Aorta (tissue), 5 donors: ENCODE measurements around the gene C2orf81. TPM values are rescaled to one million over a fixed set of nuclear protein-coding genes. Genes with fewer than 3 reads are reported as not detected.

Experiments used
- ATAC-seq: fragments of 200-7000 bp; cut with Tn5 transposase; one replicate; pipeline ENCODE4 v1.9.1; 2022; ENCODE audit warnings: moderate library complexity; ENCODE audit not compliant: low FRiP score
- DNase-seq, 2 donors: peaks; one replicate each; pipeline ENCODE4 v3.0.0-alpha.2; 2020
- H3K27ac ChIP-seq, 2 donors: one replicate each; pipeline ENCODE4 v1.5.1; 2013; ENCODE audit warnings: low read length in 2 of 2, mild to moderate bottlenecking in 2 of 2, moderate library complexity in 2 of 2, control low read depth in 1 of 2, inconsistent platforms in 1 of 2, low read depth in 1 of 2
- H3K27me3 ChIP-seq, 2 donors: one replicate each; pipeline ENCODE4 v1.6.1; 2013; ENCODE audit warnings: control low read depth in 1 of 2, low read length in 1 of 2, mild to moderate bottlenecking in 1 of 2, moderate library complexity in 1 of 2; ENCODE audit not compliant: insufficient read depth in 2 of 2, control insufficient read depth in 1 of 2
- H3K36me3 ChIP-seq, 2 donors: one replicate each; pipeline ENCODE4 v1.6.1; 2013; ENCODE audit warnings: control low read depth in 1 of 2, low read length in 1 of 2, mild to moderate bottlenecking in 1 of 2; ENCODE audit not compliant: insufficient read depth in 2 of 2, control insufficient read depth in 1 of 2
- H3K4me1 ChIP-seq, 2 donors: one replicate each; pipeline ENCODE4 v1.6.1; 2013; ENCODE audit warnings: low read length in 2 of 2, control low read depth in 1 of 2, mild to moderate bottlenecking in 1 of 2, moderate library complexity in 1 of 2; ENCODE audit not compliant: insufficient read depth in 2 of 2, control insufficient read depth in 1 of 2
- H3K4me3 ChIP-seq, 2 donors: one replicate each; pipeline ENCODE4 v1.5.1; 2013; ENCODE audit warnings: low read length in 2 of 2, control low read depth in 1 of 2, mild to moderate bottlenecking in 1 of 2
- H3K9me3 ChIP-seq: one replicate; pipeline ENCODE4 v1.6.1; 2013; ENCODE audit warnings: mild to moderate bottlenecking, low read length; ENCODE audit not compliant: control insufficient read depth
- WGBS, 2 donors: extraction: QIAGEN DNeasy Blood & Tissue Kit; methylation state at CpG; one replicate each; pipeline ENCODE4 v1.1.7; 2013; 5-methylcytosine and 5-hydroxymethylcytosine counted together
- intact Hi-C, 2 donors: fragments of 100-400 bp; cut with DNase I; formaldehyde crosslinking; loops; one replicate each; pipeline versions ENCODE4 v1.14.2 to v1.15.0; 2022
- polyA plus RNA-seq, 2 donors: library from polyadenylated mRNA; stranded (reverse); fragments of 200-250 nt; gene quantifications; one replicate each; pipeline ENCODE4 v1.2.3, GENCODE V29; 2013
- total RNA-seq, 2 donors: library from RNA; stranded (reverse); fragmentation: NEBNext Ultra II Directional; extraction: Animal tissue kit (Norgen Biotek cat#: 25700); gene quantifications; one replicate each; pipeline ENCODE4 v1.2.1, GENCODE V29; 2021
- donor health status: healthy with polysubstance abuse.
- donor health status: Bipolar disorder and iron deficiency.
- donor health status: DM: no; HTN: no; CAD: no.
- donor health status: DM: no; HTN: no; CAD: no.
- donor health status: DM: yes; HTN: yes; CAD: no.

Gene C2orf81
- total and polyA plus RNA-seq, 4 donors = 1.3 to 4.5 (median 2.2) TPM

DNA sequence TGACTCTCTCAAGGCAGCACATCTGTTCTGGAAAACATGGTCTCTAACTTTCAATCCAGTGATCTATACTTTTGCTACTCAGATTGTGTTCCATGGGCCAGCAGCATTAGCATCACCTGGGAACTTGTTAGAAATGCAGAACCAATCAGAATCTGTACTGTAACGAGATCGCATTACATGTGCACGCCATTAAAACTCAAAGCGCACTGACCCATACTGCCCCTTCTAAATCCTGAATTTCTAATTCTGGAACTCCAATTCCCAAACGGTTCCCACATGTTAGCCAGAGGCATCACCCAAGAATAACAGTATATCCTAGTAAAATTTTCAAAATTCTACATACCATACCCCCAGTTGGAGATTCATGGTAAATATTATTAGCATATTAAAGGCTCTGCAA, 30.8 kb downstream of the C2orf81 start:
- H3K4me1 ChIP-seq = peaks cover 3 to 7% of the 10 kb centered on the region in 2 donors
- intact Hi-C loops = no loop called here
- 24 to 27% methylated on average over 5 of the region's 5 CpGs for WGBS, 2 donors
- no peak for DNase-seq
- H3K27me3 ChIP-seq = no peaks in the 10 kb centered on the region
- no peak for ATAC-seq
- H3K36me3 ChIP-seq = no peaks in the 10 kb centered on the region
- H3K27ac ChIP-seq = no peak overlapping the region
- peak overlapping the region; percentile 89 to 98 for H3K4me3 ChIP-seq
- H3K9me3 ChIP-seq = no peaks in the 10 kb centered on the region

DNA sequence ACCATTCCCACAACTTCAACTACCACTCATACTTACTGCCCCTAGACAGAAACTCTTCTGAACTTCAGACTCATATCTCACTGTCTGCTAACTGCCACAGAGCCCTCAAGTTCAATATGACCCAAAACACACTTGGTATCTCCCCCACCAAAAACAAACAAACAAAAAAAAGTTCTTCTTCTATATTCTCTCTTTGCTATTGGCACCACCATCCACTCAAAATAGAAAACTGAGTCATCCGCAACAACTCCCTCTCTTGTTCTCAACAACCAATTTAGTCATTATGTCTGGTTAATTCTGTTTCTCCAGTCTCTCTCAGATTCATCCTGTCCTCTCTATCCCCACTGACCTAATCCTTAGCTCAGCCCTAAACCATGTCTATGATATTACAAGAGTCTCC, 34.1 kb downstream of the C2orf81 start:
- intact Hi-C loops = no loop called here

DNA sequence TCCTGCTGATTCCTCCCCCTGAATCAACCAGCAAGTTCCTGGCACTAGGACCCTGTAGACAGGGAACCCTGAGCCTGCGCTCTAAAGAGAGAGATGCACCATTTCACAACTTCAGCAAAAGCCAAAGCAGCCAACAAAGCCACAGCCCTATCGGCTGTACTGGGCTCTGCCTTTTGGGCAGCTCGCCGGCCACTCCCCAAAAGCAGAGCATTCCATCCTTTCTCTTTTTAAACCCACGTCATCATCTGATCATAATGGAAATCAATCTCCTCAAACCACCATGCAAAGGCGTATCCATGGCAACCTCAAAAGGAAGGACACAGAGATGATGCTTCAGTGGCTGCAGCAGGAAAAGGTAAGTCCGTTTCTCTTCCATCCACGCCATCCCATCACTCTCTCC, 36.0 kb downstream of the C2orf81 start:
- peaks cover 0 to 2% of the 10 kb centered on the region in 2 donors for H3K36me3 ChIP-seq
- H3K4me1 ChIP-seq = peaks cover 7 to 11% of the 10 kb centered on the region in 2 donors
- H3K27me3 ChIP-seq = no peaks in the 10 kb centered on the region
- no peak for DNase-seq
- WGBS, 2 donors = 82 to 85% methylated on average over 8 of the region's 8 CpGs
- ATAC-seq = no peak
- no peaks in the 10 kb centered on the region for H3K9me3 ChIP-seq
- intact Hi-C loops = no loop called here
- H3K27ac ChIP-seq = peak overlapping the region in 1 of 2 donors; percentile 25
- no peak overlapping the region for H3K4me3 ChIP-seq

More for the DNA sequence above, 34.1 kb downstream of the C2orf81 start:
- WGBS, 2 donors = 69 to 90% methylated on average over 1 of the region's 1 CpG
- peaks cover 7 to 10% of the 10 kb centered on the region in 2 donors for H3K4me1 ChIP-seq
- peaks cover 0 to 2% of the 10 kb centered on the region in 2 donors for H3K36me3 ChIP-seq
- H3K27ac ChIP-seq = no peak overlapping the region
- DNase-seq (no peak), ATAC-seq (no peak)
- no peaks in the 10 kb centered on the region for H3K9me3 ChIP-seq
- H3K27me3 ChIP-seq = no peaks in the 10 kb centered on the region
- H3K4me3 ChIP-seq = no peak overlapping the region

DNA sequence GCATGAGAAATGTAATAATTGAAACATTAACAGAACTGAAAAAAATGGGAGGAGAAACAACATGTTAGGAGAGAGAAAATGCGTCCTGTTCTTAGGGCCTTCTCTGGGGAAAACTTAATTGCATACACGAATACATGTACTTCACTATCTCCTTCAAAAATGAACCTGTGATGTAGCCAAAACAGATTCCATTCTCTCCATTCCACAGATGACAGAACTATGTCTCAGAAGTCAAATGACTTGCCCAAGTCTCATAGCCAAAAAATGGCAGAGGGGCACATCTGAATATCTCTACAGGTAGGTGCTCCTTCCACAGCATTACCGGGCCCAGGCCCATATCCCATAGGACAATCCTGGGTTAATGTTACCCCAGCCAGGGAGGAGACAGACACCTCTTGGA, 37.4 kb downstream of the C2orf81 start:
- ATAC-seq (no peak), DNase-seq (no peak)
- intact Hi-C loops = no loop called here
- Histone ChIP-seq H3K4me3 (no peak overlapping the region), H3K27me3 (no peaks in the 10 kb centered on the region), H3K4me1 (peaks cover 7 to 13% of the 10 kb centered on the region in 2 donors), H3K36me3 (peaks cover 0 to 2% of the 10 kb centered on the region in 2 donors), H3K9me3 (no peaks in the 10 kb centered on the region), H3K27ac (peak overlapping the region in 1 of 2 donors; percentile 38)
- WGBS, 2 donors = 57 to 62% methylated on average over 3 of the region's 3 CpGs

DNA sequence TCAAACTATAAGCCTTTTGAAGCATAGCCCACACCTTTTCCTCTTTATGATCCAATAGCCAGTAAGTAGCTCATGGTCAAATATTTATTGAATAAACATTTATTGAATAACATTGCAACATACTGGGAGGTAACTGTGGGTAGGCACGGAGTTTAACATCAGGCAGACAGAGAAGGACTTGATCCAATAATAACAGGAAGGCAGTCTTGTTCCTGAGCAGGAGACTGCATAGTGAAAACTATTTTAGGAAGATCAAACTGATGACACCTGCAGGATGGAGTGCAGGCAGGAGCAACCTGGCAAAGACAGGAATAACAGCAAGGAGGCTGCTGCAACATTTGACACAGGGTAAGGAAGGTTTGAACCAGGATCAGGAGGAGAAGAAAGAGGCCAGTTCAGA, 38.2 kb downstream of the C2orf81 start:
- intact Hi-C loops = no loop called here
- H3K36me3 ChIP-seq = peaks cover 0 to 2% of the 10 kb centered on the region in 2 donors
- H3K27me3 ChIP-seq = no peaks in the 10 kb centered on the region
- DNase-seq = no peak
- ATAC-seq = peak; percentile 57
- WGBS, 2 donors = 0 to 2% methylated on average over 1 of the region's 1 CpG
- H3K9me3 ChIP-seq = no peaks in the 10 kb centered on the region
- no peak overlapping the region for H3K4me3 ChIP-seq
- H3K27ac ChIP-seq = peak overlapping the region; percentile 51 to 80
- H3K4me1 ChIP-seq = peaks cover 7 to 12% of the 10 kb centered on the region in 2 donors

DNA sequence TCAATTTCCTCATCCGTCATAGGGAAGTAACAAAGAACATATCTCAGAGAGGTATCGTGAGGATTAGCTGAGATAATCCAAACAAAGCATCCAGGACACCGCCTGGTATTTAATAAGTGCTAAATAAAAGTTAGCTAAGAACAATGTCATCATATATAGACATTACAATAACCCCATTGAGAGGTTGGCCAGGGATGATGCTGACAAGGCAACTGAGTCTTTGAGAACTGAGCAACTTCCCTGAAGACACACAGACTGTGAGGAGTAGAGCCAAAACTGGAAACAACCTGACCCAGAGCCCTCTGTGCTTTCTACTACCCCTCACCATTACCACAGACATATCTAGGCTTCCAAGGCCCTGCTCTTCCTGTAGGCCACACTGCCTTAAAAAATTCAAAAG, 39.7 kb downstream of the C2orf81 start:
- DNase-seq = no peak
- peaks cover 5 to 7% of the 10 kb centered on the region in 2 donors for H3K4me1 ChIP-seq
- H3K27me3 ChIP-seq = no peaks in the 10 kb centered on the region
- no peaks in the 10 kb centered on the region for H3K9me3 ChIP-seq
- H3K27ac ChIP-seq = no peak overlapping the region
- ATAC-seq = no peak
- H3K4me3 ChIP-seq = no peak overlapping the region
- intact Hi-C loops = no loop called here
- WGBS, 2 donors = 96 to 98% methylated on average over 3 of the region's 3 CpGs
- H3K36me3 ChIP-seq = peaks cover 0 to 2% of the 10 kb centered on the region in 2 donors

DNA sequence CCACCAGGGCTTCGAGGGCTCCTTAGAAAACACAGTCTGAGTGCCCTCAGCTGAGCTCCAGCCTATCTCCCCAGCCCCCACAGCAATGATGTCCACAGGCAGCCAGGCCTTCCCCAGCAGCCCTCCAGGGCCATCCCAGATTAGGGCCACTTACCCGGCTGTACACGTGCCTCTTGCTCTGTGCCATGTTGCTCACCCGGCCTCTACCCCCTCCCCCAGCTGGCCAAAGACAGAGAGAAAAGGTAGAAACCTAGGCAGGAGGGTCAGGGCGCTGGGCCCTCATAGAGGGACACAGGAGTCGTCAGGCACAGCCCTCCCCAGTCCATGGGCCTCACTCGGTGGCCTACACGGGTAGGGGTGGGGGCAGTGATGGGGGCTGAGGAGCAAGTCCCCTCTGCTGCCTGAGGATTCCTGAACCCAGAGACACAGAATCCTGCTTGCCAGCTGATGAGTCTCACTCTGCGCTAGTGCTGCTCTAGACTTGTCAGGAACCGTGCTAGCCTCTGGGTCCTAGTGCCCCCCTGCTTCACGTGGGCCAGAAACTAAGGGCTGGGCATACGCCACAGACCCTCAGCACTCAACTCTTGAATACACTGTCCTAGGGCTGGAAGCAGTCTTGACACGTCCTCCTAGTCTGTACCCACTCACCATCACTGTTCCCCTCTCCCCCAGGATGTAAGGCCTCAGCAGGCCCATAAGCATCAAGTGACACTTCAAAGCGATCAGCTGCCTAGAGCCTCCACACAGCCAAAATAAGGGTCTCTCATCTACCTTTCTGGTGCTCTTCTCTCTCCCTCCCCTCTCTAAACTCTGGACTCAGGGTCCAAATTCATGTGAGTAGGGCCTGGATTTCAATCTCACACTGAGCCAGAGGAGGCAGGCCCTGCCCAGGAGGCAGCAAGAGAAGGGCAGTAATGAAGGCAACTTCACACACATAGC, 41.3 kb downstream of the C2orf81 start, which contains the start of gene DCTN1:
Gene DCTN1 (minus strand): TSS at position 461 of the 939 bp plus-strand sequence. CDS start 274 bp downstream, at position 187.
- peak; percentile 76 for ATAC-seq
- peak; percentile 62 to 82 for DNase-seq
- Histone ChIP-seq H3K36me3 (no peaks in the 10 kb centered on the region), H3K9me3 (no peaks in the 10 kb centered on the region), H3K27ac (no peak within 1 kb of the TSS), H3K4me1 (peaks cover 5 to 7% of the 10 kb centered on the region in 2 donors), H3K4me3 (peak within 1 kb of the TSS in 1 of 2 donors; percentile 27), H3K27me3 (no peaks in the 10 kb centered on the region)
- intact Hi-C loops = no loop called here
- WGBS, 2 donors = 13 to 18% methylated on average over 14 of the region's 14 CpGs

DNA sequence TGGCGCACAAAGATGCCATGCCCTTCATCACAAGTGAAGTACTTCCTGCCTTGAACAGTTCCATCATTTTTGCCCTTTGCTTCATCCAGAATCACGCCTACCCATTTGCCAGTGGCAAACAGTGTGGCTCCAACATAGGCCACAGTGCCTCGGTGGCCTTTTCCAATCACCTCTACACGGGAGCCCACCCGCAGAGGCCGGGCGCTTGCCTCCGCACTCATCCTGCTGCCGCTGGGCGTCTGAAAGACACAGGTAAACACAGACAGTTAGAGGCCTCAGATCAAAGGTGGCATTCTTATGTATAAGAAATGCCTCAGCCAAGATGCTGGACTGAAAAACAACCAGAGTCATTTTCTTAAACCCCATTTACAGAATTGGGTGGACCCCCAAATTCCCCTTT, 43.4 kb downstream of the C2orf81 start:
- 91% methylated on average over 10 of the region's 10 CpGs for WGBS, 2 donors
- no peaks in the 10 kb centered on the region for H3K9me3 ChIP-seq
- ATAC-seq (no peak), DNase-seq (no peak)
- H3K4me1 ChIP-seq = peaks cover 0 to 3% of the 10 kb centered on the region in 2 donors
- no peak overlapping the region for H3K4me3 ChIP-seq
- no peak overlapping the region for H3K27ac ChIP-seq
- no peaks in the 10 kb centered on the region for H3K27me3 ChIP-seq
- intact Hi-C loops = no loop called here
- no peaks in the 10 kb centered on the region for H3K36me3 ChIP-seq

DNA sequence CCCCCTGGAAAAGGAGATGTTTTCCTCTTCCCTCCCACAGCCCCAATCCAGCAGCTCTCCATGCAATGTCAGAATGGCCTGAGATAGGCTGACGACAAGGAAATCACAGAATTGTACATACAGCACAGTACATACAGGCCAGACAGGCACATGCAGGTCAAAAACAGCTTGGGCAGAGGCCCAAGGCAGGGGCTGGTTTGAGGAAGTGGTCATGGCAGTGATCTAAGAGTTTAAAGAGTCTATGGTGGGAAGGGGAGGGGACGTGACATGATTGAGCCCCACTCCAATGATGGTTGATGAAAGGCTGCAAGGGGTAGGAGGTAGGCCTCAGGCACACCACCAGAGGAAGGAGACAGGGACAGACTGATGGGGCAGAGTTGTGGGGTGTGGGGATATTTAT, 45.6 kb downstream of the C2orf81 start:
- no peak overlapping the region for H3K4me3 ChIP-seq
- H3K36me3 ChIP-seq = no peaks in the 10 kb centered on the region
- no peaks in the 10 kb centered on the region for H3K9me3 ChIP-seq
- DNase-seq (no peak), ATAC-seq (no peak)
- WGBS, 2 donors = 89 to 90% methylated on average over 2 of the region's 2 CpGs
- peaks cover 0 to 3% of the 10 kb centered on the region in 2 donors for H3K4me1 ChIP-seq
- no peak overlapping the region for H3K27ac ChIP-seq
- no peaks in the 10 kb centered on the region for H3K27me3 ChIP-seq
- intact Hi-C loops = no loop called here
